ENCODE results near the gene THUMPD2.

DNA sequence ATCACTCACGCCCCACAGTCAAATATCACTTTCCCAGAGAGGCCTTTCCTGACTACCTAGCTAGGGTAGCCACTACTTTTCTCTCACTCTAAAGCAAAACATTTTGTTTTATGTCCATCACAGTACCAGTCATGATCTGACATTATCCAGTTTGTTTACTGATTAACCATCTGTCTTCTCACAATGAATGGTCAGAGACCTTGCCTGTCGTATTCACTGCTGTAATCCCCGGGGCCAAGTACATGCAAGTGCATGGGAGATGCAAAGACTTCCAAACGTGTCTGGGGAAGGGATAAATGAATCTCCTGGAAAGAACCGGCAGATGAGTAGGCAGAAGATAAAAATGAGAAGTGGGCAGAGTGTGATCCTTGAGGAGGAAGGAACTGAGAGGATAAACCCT lies 39.7 kb downstream of the THUMPD2 start:
- TF ChIP-seq, protein P1, sequence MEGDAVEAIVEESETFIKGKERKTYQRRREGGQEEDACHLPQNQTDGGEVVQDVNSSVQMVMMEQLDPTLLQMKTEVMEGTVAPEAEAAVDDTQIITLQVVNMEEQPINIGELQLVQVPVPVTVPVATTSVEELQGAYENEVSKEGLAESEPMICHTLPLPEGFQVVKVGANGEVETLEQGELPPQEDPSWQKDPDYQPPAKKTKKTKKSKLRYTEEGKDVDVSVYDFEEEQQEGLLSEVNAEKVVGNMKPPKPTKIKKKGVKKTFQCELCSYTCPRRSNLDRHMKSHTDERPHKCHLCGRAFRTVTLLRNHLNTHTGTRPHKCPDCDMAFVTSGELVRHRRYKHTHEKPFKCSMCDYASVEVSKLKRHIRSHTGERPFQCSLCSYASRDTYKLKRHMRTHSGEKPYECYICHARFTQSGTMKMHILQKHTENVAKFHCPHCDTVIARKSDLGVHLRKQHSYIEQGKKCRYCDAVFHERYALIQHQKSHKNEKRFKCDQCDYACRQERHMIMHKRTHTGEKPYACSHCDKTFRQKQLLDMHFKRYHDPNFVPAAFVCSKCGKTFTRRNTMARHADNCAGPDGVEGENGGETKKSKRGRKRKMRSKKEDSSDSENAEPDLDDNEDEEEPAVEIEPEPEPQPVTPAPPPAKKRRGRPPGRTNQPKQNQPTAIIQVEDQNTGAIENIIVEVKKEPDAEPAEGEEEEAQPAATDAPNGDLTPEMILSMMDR (IDR thresholded peaks at IDR 0.05) = no peak
- TF ChIP-seq POLR2A (IDR thresholded peaks at IDR 0.05) = no peak
